H9 (cell line): ENCODE results near the gene NPIPB8. TPM values are rescaled to one million over a fixed set of nuclear protein-coding genes. Genes with fewer than 3 reads are reported as not detected.

Experiments
- DNase-seq: peaks from one replicate; pipeline ENCODE4 v3.0.0-alpha.2; 2017
- H2AFZ ChIP-seq: one replicate; pipeline ENCODE4 v1.6.1; 2013; ENCODE audit warnings: mild to moderate bottlenecking, low read length, control low read depth, moderate library complexity
- H2AK5ac ChIP-seq: 2 replicates; pipeline ENCODE4 v1.6.1; 2013; ENCODE audit warnings: low read length, control low read depth, mixed read lengths; ENCODE audit not compliant: insufficient read length
- H2BK120ac ChIP-seq: one replicate; pipeline ENCODE4 v1.6.1; 2013; ENCODE audit warnings: low read depth, mild to moderate bottlenecking, low read length, control low read depth, inconsistent platforms; ENCODE audit not compliant: poor library complexity, severe bottlenecking
- H2BK12ac ChIP-seq: 2 replicates; pipeline ENCODE4 v1.6.1; 2013; ENCODE audit warnings: low read length, control low read depth, mixed read lengths, low read depth; ENCODE audit not compliant: insufficient read length
- H2BK15ac ChIP-seq: 2 replicates; pipeline ENCODE4 v1.6.1; 2013; ENCODE audit warnings: low read depth, low read length, control low read depth
- H2BK20ac ChIP-seq: one replicate; pipeline ENCODE4 v1.6.1; 2013; ENCODE audit warnings: low read depth, mild to moderate bottlenecking, low read length, control low read depth, inconsistent platforms; ENCODE audit not compliant: poor library complexity, severe bottlenecking
- H2BK5ac ChIP-seq: 2 replicates; pipeline ENCODE4 v1.6.1; 2013; ENCODE audit warnings: low read length, control low read depth, mixed read lengths; ENCODE audit not compliant: insufficient read length
- H3K14ac ChIP-seq: 2 replicates; pipeline ENCODE4 v1.6.1; 2013; ENCODE audit warnings: low read length, control low read depth; ENCODE audit not compliant: insufficient read depth
- H3K18ac ChIP-seq: 2 replicates; pipeline ENCODE4 v1.6.1; 2013; ENCODE audit warnings: low read depth, mild to moderate bottlenecking, mixed read lengths, low read length, control low read depth; ENCODE audit not compliant: insufficient read length
- H3K23ac ChIP-seq: 2 replicates; pipeline ENCODE4 v1.6.1; 2013; ENCODE audit warnings: low read length, control low read depth, mixed read lengths, low read depth; ENCODE audit not compliant: insufficient read length
- H3K23me2 ChIP-seq: 2 replicates; pipeline ENCODE4 v1.6.1; 2013; ENCODE audit warnings: low read depth, mild to moderate bottlenecking, mixed read lengths, low read length, control low read depth; ENCODE audit not compliant: insufficient read length, poor library complexity, severe bottlenecking
- H3K27ac ChIP-seq: 2 replicates; pipeline ENCODE4 v1.5.1; 2013; ENCODE audit warnings: low read length, control low read depth, mixed read lengths, low read depth; ENCODE audit not compliant: insufficient read length
- H3K27me3 ChIP-seq: 2 replicates; pipeline ENCODE4 v1.6.1; 2013; ENCODE audit warnings: low read length, control low read depth, inconsistent platforms; ENCODE audit not compliant: insufficient read depth
- H3K4ac ChIP-seq: 2 replicates; pipeline ENCODE4 v1.6.1; 2013; ENCODE audit warnings: low read depth, mild to moderate bottlenecking, control low read depth, inconsistent platforms, low read length, moderate library complexity
- H3K4me1 ChIP-seq: 2 replicates; pipeline ENCODE4 v1.6.1; 2013; ENCODE audit warnings: low read length, control low read depth, inconsistent platforms; ENCODE audit not compliant: insufficient read depth
- H3K4me2 ChIP-seq: 2 replicates; pipeline ENCODE4 v1.6.1; 2013; ENCODE audit warnings: low read length, control low read depth, mixed read lengths; ENCODE audit not compliant: insufficient read length, insufficient read depth
- H3K56ac ChIP-seq: 2 replicates; pipeline ENCODE4 v1.6.1; 2013; ENCODE audit warnings: low read depth, mild to moderate bottlenecking, mixed read lengths, low read length, control low read depth; ENCODE audit not compliant: insufficient read length
- H3K79me1 ChIP-seq: 2 replicates; pipeline ENCODE4 v1.6.1; 2013; ENCODE audit warnings: low read depth, mild to moderate bottlenecking, moderate library complexity, low read length, control low read depth, inconsistent platforms; ENCODE audit not compliant: insufficient read depth, poor library complexity, severe bottlenecking
- H3K79me2 ChIP-seq: 2 replicates; pipeline ENCODE4 v1.6.1; 2013; ENCODE audit warnings: low read length, control low read depth, inconsistent platforms; ENCODE audit not compliant: insufficient read depth
- H3K9ac ChIP-seq: 2 replicates; pipeline ENCODE4 v1.6.1; 2013; ENCODE audit warnings: low read length, control low read depth, mixed read lengths; ENCODE audit not compliant: insufficient read length; ENCODE audit errors: extremely low read depth
- H3K9me3 ChIP-seq: one replicate; pipeline ENCODE4 v1.6.1; 2013; ENCODE audit warnings: low read depth, low read length, inconsistent platforms; ENCODE audit not compliant: control insufficient read depth
- H3T11ph ChIP-seq: one replicate; pipeline ENCODE4 v1.6.1; 2013; ENCODE audit warnings: mild to moderate bottlenecking, low read length, control low read depth, inconsistent platforms
- H4K20me1 ChIP-seq: one replicate; pipeline ENCODE4 v1.6.1; 2013; ENCODE audit not compliant: control insufficient read depth, insufficient read length, insufficient read depth
- H4K5ac ChIP-seq: 2 replicates; pipeline ENCODE4 v1.6.1; 2013; ENCODE audit warnings: low read depth, mild to moderate bottlenecking, mixed read lengths, low read length, control low read depth; ENCODE audit not compliant: insufficient read length
- H4K8ac ChIP-seq: replicated peaks from 2 replicates; pipeline ENCODE4 v1.6.1; 2013; ENCODE audit warnings: low read length, control low read depth, mixed read lengths, low read depth; ENCODE audit not compliant: insufficient read length
- H4K91ac ChIP-seq: 2 replicates; pipeline ENCODE4 v1.6.1; 2013; ENCODE audit warnings: low read depth, mild to moderate bottlenecking, moderate library complexity, mixed read lengths, low read length, control low read depth; ENCODE audit not compliant: insufficient read length
- H3K27ac Mint-ChIP-seq, 3 experiments: 2 replicates in 2 of 3; 3 replicates in 1 of 3; pipeline ENCODE4 v1.8.0; 2020 to 2021; ENCODE audit warnings: mixed read lengths in 3 of 3, mild to moderate bottlenecking in 1 of 3, moderate library complexity in 1 of 3
- H3K27me3 Mint-ChIP-seq: 2 replicates; pipeline ENCODE4 v1.8.0; 2021; ENCODE audit warnings: low read depth, mild to moderate bottlenecking, moderate library complexity, mixed read lengths
- H3K36me3 Mint-ChIP-seq, 3 experiments: 2 replicates in 2 of 3; 3 replicates in 1 of 3; pipeline ENCODE4 v1.8.0; 2020 to 2021; ENCODE audit warnings: low read depth in 3 of 3, mixed read lengths in 3 of 3; ENCODE audit not compliant: insufficient read depth in 1 of 3
- H3K4me1 Mint-ChIP-seq, 2 experiments: 2 replicates each; pipeline ENCODE4 v1.8.0; 2020; ENCODE audit warnings: mixed read lengths in 2 of 2
- H3K4me3 Mint-ChIP-seq, 2 experiments: 2 replicates in 1 of 2; 3 replicates in 1 of 2; pipeline ENCODE4 v1.8.0; 2020 to 2021; ENCODE audit warnings: mild to moderate bottlenecking in 2 of 2, mixed read lengths in 2 of 2, moderate library complexity in 1 of 2
- H3K9me3 Mint-ChIP-seq, 2 experiments: 2 replicates in 1 of 2; 3 replicates in 1 of 2; pipeline ENCODE4 v1.8.0; 2020; ENCODE audit warnings: mild to moderate bottlenecking in 2 of 2, mixed read lengths in 2 of 2, moderate library complexity in 1 of 2
- CTCF ChIP-seq: fragments of 200-600 bp; sonication (generic); conservative IDR thresholded peaks from 3 replicates; pipeline ENCODE4 v1.8.0; 2021; ENCODE audit warnings: antibody characterized with exemption, mild to moderate bottlenecking
- WGBS: extraction: QIAGEN DNeasy Blood & Tissue Kit; methylation state at CpG from one replicate; pipeline ENCODE4 v1.1.7; 2013; ENCODE audit warnings: missing lambda C conversion rate, low lambda C conversion rate, mixed read lengths; ENCODE audit not compliant: insufficient read length; ENCODE audit errors: extremely low coverage; 5-methylcytosine and 5-hydroxymethylcytosine counted together
- total RNA-seq: library from RNA; stranded (reverse); gene quantifications from 2 replicates; pipeline ENCODE4 v1.2.1, GENCODE V29; 2021

The NPIPB8 gene
- total RNA-seq, 1 experiment from 2014 or later: not detected

DNA sequence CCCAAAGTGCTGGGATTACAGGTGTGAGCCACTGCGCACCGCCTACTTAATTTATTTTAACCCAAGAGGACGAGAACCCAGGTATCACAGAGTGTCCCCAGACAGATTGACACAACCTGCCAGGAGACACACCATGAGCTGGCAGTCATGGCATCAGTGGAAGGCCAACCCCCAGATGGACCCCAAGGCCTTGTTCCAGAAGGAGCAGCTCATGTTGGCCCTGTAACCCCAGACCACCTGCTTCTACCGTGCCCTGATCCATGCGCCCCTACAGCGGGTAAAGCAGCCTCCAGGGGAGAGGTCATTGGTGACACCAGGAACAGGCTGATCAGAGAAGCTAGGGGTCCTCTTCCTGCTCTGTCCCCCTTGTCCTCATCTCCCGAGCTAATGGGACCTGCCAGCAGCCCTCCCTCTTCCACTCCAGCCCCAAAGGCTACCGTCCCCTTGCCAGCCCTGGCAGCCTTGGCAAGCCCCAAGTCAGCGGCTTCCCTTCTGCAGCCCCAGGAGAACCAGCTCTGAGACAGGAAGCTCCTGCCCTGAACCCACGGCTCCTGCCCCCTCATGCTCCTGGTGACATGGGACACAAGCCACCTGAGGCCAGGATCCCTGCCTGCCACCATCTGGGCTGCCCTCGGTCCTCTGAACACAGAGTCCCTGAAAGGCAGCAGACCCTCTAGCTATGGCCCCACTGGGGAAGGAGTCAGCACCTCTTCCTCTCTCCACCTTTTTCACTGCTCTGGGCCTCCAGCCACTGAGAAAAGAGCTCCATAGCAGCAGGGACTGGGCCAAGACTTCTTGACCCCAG, 34.3 kb upstream of the NPIPB8 start:
- no peak for TF ChIP-seq CTCF
- H3K23ac ChIP-seq: no peak overlapping the region
- no peak overlapping the region for H4K91ac ChIP-seq
- no peaks in the 10 kb centered on the region for H3K4me1 ChIP-seq
- no peak overlapping the region for H2BK12ac ChIP-seq
- H4K8ac ChIP-seq: no peak overlapping the region
- H3K23me2 ChIP-seq: no peaks in the 10 kb centered on the region
- no peak overlapping the region for H2BK20ac ChIP-seq
- H3K4me3 Mint-ChIP-seq: no peak overlapping the region; a peak in 1 of 5 replicates
- no peak overlapping the region for H3K4me2 ChIP-seq
- no CpG with 5 or more reads among the region's 11 CpGs for WGBS
- no peaks in the 10 kb centered on the region for H3K36me3 Mint-ChIP-seq
- H2BK15ac ChIP-seq: no peak overlapping the region
- H3K27me3 ChIP-seq: no peaks in the 10 kb centered on the region
- H3K79me2 ChIP-seq: no peaks in the 10 kb centered on the region
- H2BK5ac ChIP-seq: no peak overlapping the region
- DNase-seq: no peak
- H3K9ac ChIP-seq: no peak overlapping the region
- no peak overlapping the region for H3K27ac ChIP-seq
- H3K27ac Mint-ChIP-seq: no peak overlapping the region; a peak in 2 of 7 replicates
- no peak overlapping the region for H2AFZ ChIP-seq
- no peak overlapping the region for H3K56ac ChIP-seq
- H4K20me1 ChIP-seq: no peaks in the 10 kb centered on the region
- no peak overlapping the region for H3K14ac ChIP-seq
- no peak overlapping the region for H3K18ac ChIP-seq
- H2AK5ac ChIP-seq: no peak overlapping the region
- H3K27me3 Mint-ChIP-seq: no peaks in the 10 kb centered on the region
- no peaks in the 10 kb centered on the region for H3K9me3 Mint-ChIP-seq
- no peaks in the 10 kb centered on the region for H3K4me1 Mint-ChIP-seq
- H2BK120ac ChIP-seq: no peak overlapping the region
- no peak overlapping the region for H3T11ph ChIP-seq
- H3K79me1 ChIP-seq: no peaks in the 10 kb centered on the region
- no peak overlapping the region for H4K5ac ChIP-seq
- H3K4ac ChIP-seq: no peak overlapping the region
- H3K9me3 ChIP-seq: no peaks in the 10 kb centered on the region
